CD4-positive, alpha-beta memory T cell (primary cell): Measurements from ENCODE around the gene KIF4B. TPM values are rescaled to one million over a fixed set of nuclear protein-coding genes. Genes with fewer than 3 reads are reported as not detected.

Experiments used
- CTCF ChIA-PET: fragments of 350-600 bp; sonication (Branson Sonifier 250); formaldehyde crosslinking; loops from one replicate; lab custom pipeline; 2021; ENCODE audit warnings: inconsistent platforms; ENCODE audit not compliant: partially characterized antibody; lab: Charles Lee
- POLR2A ChIA-PET: fragments of 350-600 bp; sonication (Branson Sonifier 250); formaldehyde crosslinking; loops from one replicate; lab custom pipeline; 2021; ENCODE audit not compliant: partially characterized antibody; lab: Charles Lee
- DNase-seq, 5 donors: peaks; one replicate each; pipeline versions ENCODE4 v3.0.0 to v3.0.0-alpha.2; 2020 to 2022; ENCODE audit warnings: mixed read lengths in 1 of 5
- H3K27ac ChIP-seq: one replicate; pipeline ENCODE4 v1.7.0; 2013; ENCODE audit warnings: low read depth, low read length
- H3K27me3 ChIP-seq: 2 replicates; pipeline ENCODE4 v1.7.0; 2013; ENCODE audit warnings: mild to moderate bottlenecking, low read length, moderate library complexity; ENCODE audit not compliant: insufficient read depth
- H3K36me3 ChIP-seq: 2 replicates; pipeline ENCODE4 v1.7.0; 2013; ENCODE audit warnings: mild to moderate bottlenecking, low read length, moderate library complexity; ENCODE audit not compliant: insufficient read depth
- H3K4me1 ChIP-seq: 2 replicates; pipeline ENCODE4 v1.7.0; 2013; ENCODE audit warnings: mild to moderate bottlenecking, low read length, moderate library complexity; ENCODE audit not compliant: insufficient read depth
- H3K4me3 ChIP-seq, 2 donors: one replicate each; pipeline ENCODE4 v1.7.0; 2013; ENCODE audit warnings: low read length in 2 of 2, mild to moderate bottlenecking in 1 of 2
- H3K9me3 ChIP-seq, 2 donors: one replicate each; pipeline ENCODE4 v1.7.0; 2013; ENCODE audit warnings: low read length in 2 of 2, control low read depth in 1 of 2; ENCODE audit not compliant: control insufficient read depth in 1 of 2
- H3K27ac Mint-ChIP-seq, 7 donors: one replicate each; pipeline ENCODE4 v1.8.0; 2020 to 2021; ENCODE audit warnings: mixed read lengths in 7 of 7, mild to moderate bottlenecking in 6 of 7, inconsistent platforms in 3 of 7, moderate library complexity in 3 of 7
- H3K27me3 Mint-ChIP-seq, 2 donors: one replicate each; pipeline ENCODE4 v1.8.0; 2020 to 2021; ENCODE audit warnings: mixed read lengths in 2 of 2
- H3K36me3 Mint-ChIP-seq, 2 donors: one replicate each; pipeline ENCODE4 v1.8.0; 2020 to 2021; ENCODE audit warnings: mixed read lengths in 2 of 2, inconsistent platforms in 1 of 2, mild to moderate bottlenecking in 1 of 2
- H3K4me1 Mint-ChIP-seq, 4 donors: one replicate each; pipeline ENCODE4 v1.8.0; 2020 to 2021; ENCODE audit warnings: mixed read lengths in 4 of 4, mild to moderate bottlenecking in 1 of 4
- H3K4me3 Mint-ChIP-seq, 8 donors: one replicate each; pipeline ENCODE4 v1.8.0; 2020 to 2021; ENCODE audit warnings: mixed read lengths in 8 of 8, mild to moderate bottlenecking in 7 of 8, moderate library complexity in 6 of 8, inconsistent platforms in 3 of 8
- H3K9me3 Mint-ChIP-seq, 8 donors: one replicate each; pipeline ENCODE4 v1.8.0; 2020 to 2021; ENCODE audit warnings: mixed read lengths in 8 of 8, mild to moderate bottlenecking in 5 of 8, inconsistent platforms in 3 of 8, moderate library complexity in 1 of 8
- intact Hi-C: fragments of 100-400 bp; cut with micrococcal nuclease; formaldehyde crosslinking; loops from one replicate; pipeline ENCODE4 v1.15.1; 2023
- polyA plus RNA-seq, 2 donors: library from polyadenylated mRNA; unstranded; fragments of 300-500 nt; fragmentation: Illumina TruSeq; gene quantifications; one replicate each; pipeline ENCODE4 v1.2.3, GENCODE V29; 2021
- total RNA-seq, 2 experiments: library from RNA; stranded (reverse); gene quantifications; one replicate each; pipeline ENCODE4 v1.2.3, GENCODE V29; 2021

Gene KIF4B
- total and polyA plus RNA-seq, 4 experiments from 2014 or later: not detected

GRCh38 chr5:155052532-155052931 lies 39.0 kb downstream of the KIF4B start:
- Histone ChIP-seq H3K36me3 (no peaks in the 10 kb centered on the region), H3K9me3 (no peaks in the 10 kb centered on the region), H3K27ac (no peak overlapping the region), H3K27me3 (no peaks in the 10 kb centered on the region), H3K4me3 (no peak overlapping the region), H3K4me1 (no peaks in the 10 kb centered on the region)
- CTCF ChIA-PET: no interaction called here
- Mint-ChIP-seq H3K27ac (no peak overlapping the region), H3K4me1 (no peaks in the 10 kb centered on the region), H3K36me3 (no peaks in the 10 kb centered on the region), H3K27me3 (peaks cover 2 to 12% of the 10 kb centered on the region in 2 donors), H3K9me3 (peaks cover 0 to 2% (median 0%) of the 10 kb centered on the region in 8 donors), H3K4me3 (no peak overlapping the region)
- POLR2A ChIA-PET: no interaction called here
- DNase-seq: no peak
- intact Hi-C loops: no loop called here

GRCh38 chr5:155053501-155053900 lies 39.9 kb downstream of the KIF4B start:
- Histone ChIP-seq H3K4me1 (no peaks in the 10 kb centered on the region), H3K4me3 (no peak overlapping the region), H3K9me3 (no peaks in the 10 kb centered on the region), H3K27me3 (no peaks in the 10 kb centered on the region), H3K36me3 (no peaks in the 10 kb centered on the region), H3K27ac (no peak overlapping the region)
- intact Hi-C loops: no loop called here
- Mint-ChIP-seq H3K27ac (no peak overlapping the region), H3K9me3 (peaks cover 0 to 3% (median 0%) of the 10 kb centered on the region in 8 donors), H3K4me1 (no peaks in the 10 kb centered on the region), H3K27me3 (peaks cover 2 to 12% of the 10 kb centered on the region in 2 donors), H3K4me3 (no peak overlapping the region), H3K36me3 (no peaks in the 10 kb centered on the region)
- ChIA-PET POLR2A (no interaction called here), CTCF (no interaction called here)
- no peak for DNase-seq

- peaks cover 0 to 4% of the 10 kb centered on the region in 2 donors for H3K36me3 Mint-ChIP-seq
- no peak overlapping the region for H3K27ac Mint-ChIP-seq
- intact Hi-C loops: no loop called here
- H3K4me1 Mint-ChIP-seq: no peaks in the 10 kb centered on the region
- DNase-seq: no peak
- H3K4me1 ChIP-seq: no peaks in the 10 kb centered on the region
- no peaks in the 10 kb centered on the region for H3K36me3 ChIP-seq
- CTCF ChIA-PET: no interaction called here
- H3K27ac ChIP-seq: no peak overlapping the region
- no peak overlapping the region for H3K4me3 ChIP-seq
- POLR2A ChIA-PET: no interaction called here
- peaks cover 5 to 6% of the 10 kb centered on the region in 2 donors for H3K27me3 Mint-ChIP-seq
- no peaks in the 10 kb centered on the region for H3K9me3 ChIP-seq
- H3K27me3 ChIP-seq: no peaks in the 10 kb centered on the region
- peaks cover 0 to 9% (median 4%) of the 10 kb centered on the region in 8 donors for H3K9me3 Mint-ChIP-seq
- H3K4me3 Mint-ChIP-seq: no peak overlapping the region
Observed at GRCh38 chr5:155056644-155057269, 43.2 kb downstream of the KIF4B start.

GRCh38 chr5:155057626-155058025 lies 44.1 kb downstream of the KIF4B start:
- POLR2A ChIA-PET: no interaction called here

GRCh38 chr5:155064580-155064979 lies 51.0 kb downstream of the KIF4B start:
- Histone ChIP-seq H3K4me3 (no peak overlapping the region), H3K4me1 (no peaks in the 10 kb centered on the region), H3K27me3 (no peaks in the 10 kb centered on the region), H3K9me3 (no peaks in the 10 kb centered on the region), H3K27ac (no peak overlapping the region), H3K36me3 (no peaks in the 10 kb centered on the region)
- Mint-ChIP-seq H3K9me3 (peaks cover 0 to 11% (median 4%) of the 10 kb centered on the region in 8 donors), H3K27ac (no peak overlapping the region), H3K4me1 (no peaks in the 10 kb centered on the region), H3K36me3 (peaks cover 0 to 4% of the 10 kb centered on the region in 2 donors), H3K27me3 (peaks cover 8% of the 10 kb centered on the region in 2 donors), H3K4me3 (no peak overlapping the region)
- ChIA-PET CTCF (no interaction called here), POLR2A (no interaction called here)
- intact Hi-C loops: no loop called here
- DNase-seq: no peak

More at GRCh38 chr5:155057626-155058025, 44.1 kb downstream of the KIF4B start:
- no peak overlapping the region for H3K27ac Mint-ChIP-seq
- no peak for DNase-seq
- H3K9me3 Mint-ChIP-seq: peaks cover 0 to 11% (median 4%) of the 10 kb centered on the region in 8 donors
- H3K27me3 Mint-ChIP-seq: peaks cover 5 to 6% of the 10 kb centered on the region in 2 donors
- intact Hi-C loops: no loop called here
- Histone ChIP-seq H3K27me3 (no peaks in the 10 kb centered on the region), H3K36me3 (no peaks in the 10 kb centered on the region), H3K4me3 (no peak overlapping the region), H3K9me3 (no peaks in the 10 kb centered on the region), H3K4me1 (no peaks in the 10 kb centered on the region), H3K27ac (no peak overlapping the region)
- CTCF ChIA-PET: no interaction called here
- H3K36me3 Mint-ChIP-seq: peaks cover 0 to 4% of the 10 kb centered on the region in 2 donors
- no peaks in the 10 kb centered on the region for H3K4me1 Mint-ChIP-seq
- H3K4me3 Mint-ChIP-seq: no peak overlapping the region

- Histone ChIP-seq H3K27me3 (no peaks in the 10 kb centered on the region), H3K4me1 (no peaks in the 10 kb centered on the region), H3K9me3 (no peaks in the 10 kb centered on the region), H3K27ac (no peak overlapping the region), H3K36me3 (no peaks in the 10 kb centered on the region), H3K4me3 (no peak overlapping the region)
- Mint-ChIP-seq H3K27me3 (peaks cover 5 to 8% of the 10 kb centered on the region in 2 donors), H3K4me3 (no peak overlapping the region), H3K4me1 (no peaks in the 10 kb centered on the region), H3K27ac (no peak overlapping the region), H3K9me3 (peaks cover 0 to 3% (median 0%) of the 10 kb centered on the region in 8 donors), H3K36me3 (no peaks in the 10 kb centered on the region)
- no peak for DNase-seq
- CTCF ChIA-PET: no interaction called here
- POLR2A ChIA-PET: no interaction called here
- intact Hi-C loops: no loop called here
Observed at GRCh38 chr5:155066886-155067595, 53.5 kb downstream of the KIF4B start.
